Stimulated activated naive B cell treated with anti-CD40 and anti-IgM and Interleukin-4, amounts not matched to agents 10 μg/mL and 1 μg/mL and 100 μg/mL, for 72 hours (primary cell): ENCODE data around the gene RANBP10.

ENCODE experiments used
- ATAC-seq, 2 donors: fragments of 150-1000 bp; cut with Tn5 transposase; replicated peaks; 2 replicates each; pipeline ENCODE4 v1.10.0; 2021; ENCODE audit warnings: moderate library complexity in 1 of 2
- DNase-seq: peaks from one replicate; pipeline ENCODE4 v3.0.0; 2021
- H3K27ac Mint-ChIP-seq: one replicate; pipeline ENCODE4 v1.8.0; 2022; ENCODE audit warnings: mild to moderate bottlenecking, mixed read lengths
- H3K27me3 Mint-ChIP-seq, 2 donors: one replicate each; pipeline ENCODE4 v1.8.0; 2022; ENCODE audit warnings: mixed read lengths in 2 of 2
- H3K36me3 Mint-ChIP-seq, 2 donors: one replicate each; pipeline ENCODE4 v1.8.0; 2022; ENCODE audit warnings: mixed read lengths in 2 of 2, mild to moderate bottlenecking in 1 of 2
- H3K4me1 Mint-ChIP-seq, 2 donors: one replicate each; pipeline ENCODE4 v1.8.0; 2022; ENCODE audit warnings: mixed read lengths in 2 of 2, mild to moderate bottlenecking in 1 of 2
- H3K4me3 Mint-ChIP-seq, 2 donors: one replicate each; pipeline ENCODE4 v1.8.0; 2022; ENCODE audit warnings: mild to moderate bottlenecking in 2 of 2, mixed read lengths in 2 of 2, moderate library complexity in 1 of 2
- H3K9me3 Mint-ChIP-seq, 2 donors: one replicate each; pipeline ENCODE4 v1.8.0; 2022; ENCODE audit warnings: mixed read lengths in 2 of 2, mild to moderate bottlenecking in 1 of 2

Gene RANBP10

DNA sequence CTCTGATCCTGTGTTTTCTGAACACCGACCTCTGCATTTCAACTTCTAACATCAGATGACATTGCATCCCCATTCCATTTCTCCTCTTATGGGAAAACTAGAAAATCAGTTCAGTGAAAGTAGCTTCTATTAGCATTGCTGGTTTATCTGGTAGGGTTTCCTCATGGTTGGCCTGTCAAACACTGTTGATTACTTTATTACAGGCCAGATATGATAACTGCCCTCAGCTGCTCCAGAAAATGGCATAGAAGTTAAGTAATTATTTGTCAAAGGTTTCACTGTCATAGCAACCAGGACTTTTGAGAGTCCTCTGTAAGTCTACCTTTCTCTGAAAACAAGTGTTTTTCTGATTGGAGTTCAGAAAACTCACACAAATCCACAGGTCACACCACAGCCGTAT, 90.3 kb downstream of the RANBP10 start:
- Mint-ChIP-seq H3K4me1 (peaks cover 33 to 40% of the 10 kb centered on the region in 2 donors), H3K36me3 (peaks cover 9 to 14% of the 10 kb centered on the region in 2 donors), H3K9me3 (no peaks in the 10 kb centered on the region), H3K27me3 (no peaks in the 10 kb centered on the region), H3K4me3 (no peak overlapping the region), H3K27ac (no peak overlapping the region)
- ATAC-seq (no peak), DNase-seq (no peak)

DNA sequence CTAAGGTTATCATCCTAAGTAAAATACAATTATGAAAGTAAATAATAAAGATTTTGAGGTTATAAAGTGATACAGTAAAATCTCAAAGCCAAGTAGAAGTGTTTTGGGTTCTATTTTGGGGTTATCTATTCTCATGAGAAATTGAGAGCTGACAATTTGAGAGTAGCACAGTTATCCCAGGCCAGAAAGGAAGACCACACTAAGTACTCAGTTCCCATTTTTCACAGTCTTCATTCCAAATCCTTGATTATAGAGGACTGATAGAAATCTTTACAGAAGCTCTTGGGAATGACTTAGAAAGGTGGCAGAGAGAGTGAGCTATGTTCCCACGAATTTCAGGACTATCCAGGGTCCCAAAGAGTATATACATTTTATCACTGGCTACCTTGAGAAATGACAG, 91.8 kb downstream of the RANBP10 start:
- Mint-ChIP-seq H3K36me3 (peaks cover 9 to 15% of the 10 kb centered on the region in 2 donors), H3K4me1 (peaks cover 21 to 32% of the 10 kb centered on the region in 2 donors), H3K4me3 (no peak overlapping the region), H3K9me3 (no peaks in the 10 kb centered on the region), H3K27me3 (no peaks in the 10 kb centered on the region), H3K27ac (no peak overlapping the region)
- no peak for ATAC-seq
- no peak for DNase-seq

DNA sequence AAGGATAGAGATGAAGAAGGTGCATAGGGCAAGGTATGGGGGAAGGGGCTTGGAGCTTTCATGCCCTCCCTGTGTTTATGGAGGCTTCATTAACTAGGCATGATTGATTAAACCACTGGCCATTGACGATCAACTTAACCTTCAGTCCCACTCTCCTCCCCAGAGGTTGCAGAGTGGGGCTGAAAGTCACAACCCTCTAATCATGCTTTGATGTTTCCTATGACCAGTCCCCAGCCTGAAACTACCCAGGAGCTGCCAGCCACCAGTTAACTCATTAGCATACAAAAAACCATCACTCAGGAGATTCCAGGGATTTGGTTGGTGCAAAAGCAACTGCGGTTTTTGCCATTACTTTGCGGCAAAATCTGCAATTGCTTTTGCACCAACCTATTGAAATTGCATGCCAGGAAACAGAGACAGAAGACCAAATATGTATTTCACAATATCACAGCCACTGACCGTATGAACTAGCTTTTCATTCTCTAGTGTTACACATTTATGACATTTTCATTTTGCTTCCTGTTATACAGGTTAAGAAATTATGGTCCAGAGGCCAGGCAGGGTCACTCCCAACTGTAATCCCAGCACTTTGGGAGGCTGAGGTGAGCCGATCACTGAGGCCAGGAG, 92.6 kb downstream of the RANBP10 start:
- ATAC-seq (no peak), DNase-seq (no peak)
- Mint-ChIP-seq H3K36me3 (peaks cover 6 to 15% of the 10 kb centered on the region in 2 donors), H3K27me3 (no peaks in the 10 kb centered on the region), H3K4me1 (peaks cover 21 to 29% of the 10 kb centered on the region in 2 donors), H3K27ac (no peak overlapping the region), H3K4me3 (no peak overlapping the region), H3K9me3 (no peaks in the 10 kb centered on the region)

DNA sequence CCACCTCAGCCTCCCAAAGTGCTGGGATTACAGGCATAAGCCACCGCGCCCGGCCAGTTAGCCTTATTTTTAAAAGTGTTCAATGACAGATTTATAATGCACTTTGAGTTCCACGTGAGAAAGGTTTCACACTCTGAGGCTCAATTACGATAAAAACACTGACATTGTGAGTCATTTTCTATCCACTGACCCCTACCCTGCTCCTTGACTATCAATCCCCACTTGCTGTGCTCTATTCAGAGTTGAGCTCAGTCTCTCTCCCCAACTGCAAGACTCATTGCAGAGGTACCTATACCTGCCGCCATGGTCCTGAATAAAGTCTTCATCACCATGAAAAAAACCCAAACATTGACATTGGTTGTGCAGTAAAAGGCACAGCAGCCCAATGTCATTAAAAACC, 95.8 kb downstream of the RANBP10 start:
- Mint-ChIP-seq H3K27ac (no peak overlapping the region), H3K36me3 (peaks cover 2 to 10% of the 10 kb centered on the region in 2 donors), H3K4me1 (peaks cover 9% of the 10 kb centered on the region in 2 donors), H3K9me3 (no peaks in the 10 kb centered on the region), H3K27me3 (no peaks in the 10 kb centered on the region), H3K4me3 (no peak overlapping the region)
- DNase-seq (no peak), ATAC-seq (no peak)

DNA sequence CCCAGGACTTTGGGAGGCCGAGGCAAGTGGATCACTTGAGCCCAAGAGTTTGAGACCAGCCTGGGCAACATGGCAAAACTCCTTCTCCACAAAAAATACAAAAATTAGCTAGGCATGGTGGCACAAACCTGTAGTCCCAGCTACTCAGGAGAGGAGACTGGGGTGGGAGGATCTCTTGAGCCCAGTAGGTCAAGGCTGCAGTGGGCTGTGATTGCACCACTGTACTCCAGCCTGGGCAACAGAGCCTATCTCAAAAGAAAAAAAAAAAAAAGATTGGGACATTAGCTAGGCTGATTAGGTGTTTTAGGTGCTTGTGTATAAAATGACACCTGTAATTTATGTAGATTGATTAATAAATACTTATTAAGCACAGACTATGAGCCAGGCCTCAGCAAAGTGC, 97.3 kb downstream of the RANBP10 start:
- ATAC-seq = no peak
- no peak for DNase-seq
- no peak overlapping the region for H3K27ac Mint-ChIP-seq
- H3K36me3 Mint-ChIP-seq = peaks cover 2 to 15% of the 10 kb centered on the region in 2 donors
- no peaks in the 10 kb centered on the region for H3K9me3 Mint-ChIP-seq
- no peak overlapping the region for H3K4me3 Mint-ChIP-seq
- no peaks in the 10 kb centered on the region for H3K27me3 Mint-ChIP-seq
- peaks cover 8 to 9% of the 10 kb centered on the region in 2 donors for H3K4me1 Mint-ChIP-seq

DNA sequence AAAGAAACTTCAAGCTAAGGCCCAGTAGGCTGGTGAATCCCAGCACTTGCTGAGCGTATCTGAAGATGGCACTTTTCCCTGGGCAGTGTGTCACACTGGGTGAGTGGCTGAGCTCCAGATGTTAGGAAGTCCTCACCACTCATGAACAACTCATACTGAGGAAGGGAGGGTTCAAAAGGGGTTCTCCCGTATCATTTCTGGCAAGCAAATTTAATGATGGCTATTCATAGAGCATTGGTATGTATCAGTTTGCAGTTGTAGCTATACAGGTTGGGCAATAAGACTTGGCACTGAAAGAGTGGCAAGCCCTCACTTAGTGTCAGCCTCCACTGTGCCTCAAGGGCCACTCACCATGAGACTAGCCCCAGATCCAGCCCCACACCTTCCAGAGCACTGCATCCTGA, 98.0 kb downstream of the RANBP10 start:
- Mint-ChIP-seq H3K4me3 (no peak overlapping the region), H3K4me1 (peaks cover 8 to 9% of the 10 kb centered on the region in 2 donors), H3K9me3 (no peaks in the 10 kb centered on the region), H3K27ac (no peak overlapping the region), H3K27me3 (no peaks in the 10 kb centered on the region), H3K36me3 (peaks cover 5 to 15% of the 10 kb centered on the region in 2 donors)
- no peak for DNase-seq
- no peak for ATAC-seq

DNA sequence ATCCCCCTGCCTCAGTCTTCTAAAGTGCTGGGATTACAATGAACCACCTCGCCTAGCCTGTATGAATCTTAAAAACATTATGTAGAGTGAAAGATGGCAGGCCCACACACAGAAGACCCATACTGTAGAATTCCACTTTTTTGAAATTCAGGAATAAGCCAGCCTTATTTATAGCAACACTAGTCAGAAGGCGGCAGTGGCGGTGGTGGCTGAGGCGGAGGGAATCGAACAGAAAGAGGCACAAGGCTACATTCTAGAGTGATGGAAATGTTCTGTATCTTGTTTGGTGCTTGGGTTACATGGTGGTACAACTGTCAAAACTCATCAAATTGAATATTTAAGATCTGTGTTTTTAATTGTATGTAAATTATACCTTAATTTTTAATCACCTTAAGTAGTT, 98.6 kb downstream of the RANBP10 start:
- H3K4me3 Mint-ChIP-seq = no peak overlapping the region
- peaks cover 5 to 15% of the 10 kb centered on the region in 2 donors for H3K36me3 Mint-ChIP-seq
- DNase-seq (no peak), ATAC-seq (no peak)
- peaks cover 8 to 9% of the 10 kb centered on the region in 2 donors for H3K4me1 Mint-ChIP-seq
- no peak overlapping the region for H3K27ac Mint-ChIP-seq
- H3K27me3 Mint-ChIP-seq = no peaks in the 10 kb centered on the region
- no peaks in the 10 kb centered on the region for H3K9me3 Mint-ChIP-seq

DNA sequence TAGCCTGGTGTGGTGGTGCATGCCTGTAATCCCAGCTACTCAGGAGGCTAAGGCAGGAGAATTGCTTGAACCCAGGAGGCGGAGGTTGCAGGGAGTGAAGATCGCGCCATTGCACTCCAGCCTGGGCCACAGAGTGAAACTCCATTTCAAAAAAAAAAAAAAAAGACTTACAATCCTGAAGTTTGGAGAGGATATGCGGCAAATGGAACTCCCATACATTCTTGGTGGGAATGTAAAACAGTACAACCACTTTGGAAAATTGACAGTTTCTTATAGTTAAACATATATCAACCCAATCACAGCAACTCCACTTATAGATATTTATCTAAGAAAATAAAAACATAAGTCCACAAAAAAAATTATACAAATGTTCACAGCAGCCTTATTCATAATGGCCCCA, 99.2 kb downstream of the RANBP10 start:
- Mint-ChIP-seq H3K27me3 (no peaks in the 10 kb centered on the region), H3K4me3 (no peak overlapping the region), H3K9me3 (no peaks in the 10 kb centered on the region), H3K4me1 (peaks cover 8 to 9% of the 10 kb centered on the region in 2 donors), H3K27ac (no peak overlapping the region), H3K36me3 (peaks cover 5 to 15% of the 10 kb centered on the region in 2 donors)
- DNase-seq = no peak
- no peak for ATAC-seq

DNA sequence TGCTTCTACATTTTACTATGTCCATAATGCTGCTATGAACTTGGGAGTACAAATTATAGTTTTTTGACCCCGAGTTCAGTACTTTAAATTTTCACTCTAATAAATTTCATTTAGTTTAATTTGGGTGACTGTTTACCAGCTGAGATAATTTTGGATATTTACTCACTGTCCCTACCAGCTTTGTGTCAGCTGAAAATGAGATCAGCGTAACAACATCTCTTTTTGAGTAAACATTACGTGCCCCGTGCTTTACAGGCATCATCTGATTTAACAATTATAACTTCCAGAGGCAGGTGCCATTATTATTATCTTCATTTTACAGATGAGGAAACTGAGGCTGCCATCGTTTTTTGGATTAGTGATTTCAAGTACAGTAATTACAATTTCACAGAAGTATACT, 102.2 kb downstream of the RANBP10 start:
- Mint-ChIP-seq H3K27me3 (no peaks in the 10 kb centered on the region), H3K4me1 (peaks cover 0 to 1% of the 10 kb centered on the region in 2 donors), H3K9me3 (no peaks in the 10 kb centered on the region), H3K36me3 (peaks cover 3 to 5% of the 10 kb centered on the region in 2 donors), H3K4me3 (no peak overlapping the region), H3K27ac (no peak overlapping the region)
- ATAC-seq (no peak), DNase-seq (no peak)

DNA sequence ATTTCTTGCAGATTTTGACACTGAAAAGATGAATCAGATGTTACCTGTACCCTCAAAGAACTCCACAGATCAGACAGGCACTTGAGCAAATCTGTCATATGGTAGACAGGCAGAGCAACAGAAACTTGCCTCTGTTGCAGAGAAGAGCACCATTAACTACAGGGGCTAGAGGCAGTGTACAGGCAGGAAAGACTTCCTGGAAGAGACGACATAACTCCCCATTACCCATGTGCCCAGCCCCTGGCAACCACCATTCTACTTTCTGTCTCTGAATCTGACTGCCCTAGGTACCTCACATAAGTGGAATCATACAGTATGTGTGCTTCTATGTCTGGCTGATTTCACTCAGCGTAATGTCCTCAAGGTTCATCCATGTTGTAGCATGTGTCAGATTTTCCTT, 102.7 kb downstream of the RANBP10 start:
- DNase-seq (no peak), ATAC-seq (no peak)
- no peak overlapping the region for H3K4me3 Mint-ChIP-seq
- H3K9me3 Mint-ChIP-seq = no peaks in the 10 kb centered on the region
- no peak overlapping the region for H3K27ac Mint-ChIP-seq
- H3K27me3 Mint-ChIP-seq = no peaks in the 10 kb centered on the region
- peaks cover 0 to 1% of the 10 kb centered on the region in 2 donors for H3K4me1 Mint-ChIP-seq
- H3K36me3 Mint-ChIP-seq = peaks cover 4 to 8% of the 10 kb centered on the region in 2 donors

DNA sequence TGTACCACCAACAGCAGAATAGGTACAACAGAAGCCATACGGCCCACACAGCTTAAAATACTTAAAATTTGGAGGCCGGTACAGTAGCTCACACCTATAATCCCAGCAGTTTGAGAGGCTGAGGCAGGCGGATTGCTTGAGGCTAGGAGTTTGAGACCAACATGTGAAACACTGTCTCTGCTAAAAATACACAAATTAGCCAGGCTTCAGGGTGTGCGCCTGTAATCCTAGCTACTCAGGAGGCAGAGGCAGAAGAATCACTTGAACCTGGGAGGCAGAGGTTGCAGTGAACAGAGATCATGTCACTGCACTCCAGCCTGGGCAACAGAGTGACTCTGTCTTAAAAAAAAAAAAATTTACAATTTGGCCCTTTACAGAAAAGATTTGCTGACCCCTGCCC, 104.2 kb downstream of the RANBP10 start:
- Mint-ChIP-seq H3K4me3 (no peak overlapping the region), H3K36me3 (peaks cover 9 to 19% of the 10 kb centered on the region in 2 donors), H3K27ac (no peak overlapping the region), H3K27me3 (no peaks in the 10 kb centered on the region), H3K9me3 (no peaks in the 10 kb centered on the region), H3K4me1 (peaks cover 0 to 1% of the 10 kb centered on the region in 2 donors)
- DNase-seq = no peak
- ATAC-seq = no peak

DNA sequence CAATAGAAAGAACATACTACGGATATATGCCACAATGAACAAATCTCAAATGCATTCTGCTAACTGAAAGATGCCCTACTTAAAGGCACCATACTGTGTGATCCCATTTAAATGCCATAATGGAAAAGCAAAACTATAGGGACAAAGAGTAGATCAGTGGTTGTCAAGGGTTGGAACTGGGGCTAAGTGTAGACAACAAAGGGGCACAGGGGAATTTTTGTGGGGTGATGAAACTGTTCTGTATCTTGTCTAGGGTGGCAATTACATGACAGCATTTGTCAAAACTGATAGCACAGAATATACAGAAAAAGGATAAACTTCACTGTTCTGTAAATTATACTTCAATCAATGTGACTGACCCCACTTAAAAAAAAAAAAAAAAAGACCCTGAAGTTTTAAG, 104.9 kb downstream of the RANBP10 start:
- ATAC-seq (no peak), DNase-seq (no peak)
- Mint-ChIP-seq H3K9me3 (no peaks in the 10 kb centered on the region), H3K4me1 (peaks cover 0 to 1% of the 10 kb centered on the region in 2 donors), H3K36me3 (peaks cover 9 to 22% of the 10 kb centered on the region in 2 donors), H3K27ac (no peak overlapping the region), H3K4me3 (no peak overlapping the region), H3K27me3 (no peaks in the 10 kb centered on the region)

DNA sequence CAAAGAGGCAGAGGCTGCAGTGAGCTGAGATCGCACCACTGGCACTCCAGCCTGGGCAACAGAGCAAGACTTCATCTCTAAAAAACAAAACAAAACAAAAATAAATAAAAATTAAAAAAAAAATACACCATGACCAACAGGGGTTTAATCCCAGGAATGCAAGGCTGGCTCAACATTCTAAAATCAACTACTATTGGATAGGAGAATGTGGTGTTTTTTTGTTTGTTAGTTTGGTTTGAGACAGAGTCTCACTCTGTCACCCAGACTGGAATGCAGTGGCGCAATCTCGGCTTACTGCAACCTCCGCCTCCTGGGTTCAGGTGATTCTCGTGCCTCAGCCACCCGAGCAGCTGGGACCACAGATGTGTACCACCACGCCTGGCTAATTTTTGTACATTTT, 107.1 kb downstream of the RANBP10 start:
- Mint-ChIP-seq H3K4me3 (no peak overlapping the region), H3K9me3 (no peaks in the 10 kb centered on the region), H3K27ac (no peak overlapping the region), H3K36me3 (peaks cover 9 to 17% of the 10 kb centered on the region in 2 donors), H3K27me3 (no peaks in the 10 kb centered on the region), H3K4me1 (peaks cover 0 to 6% of the 10 kb centered on the region in 2 donors)
- ATAC-seq (no peak), DNase-seq (no peak)

DNA sequence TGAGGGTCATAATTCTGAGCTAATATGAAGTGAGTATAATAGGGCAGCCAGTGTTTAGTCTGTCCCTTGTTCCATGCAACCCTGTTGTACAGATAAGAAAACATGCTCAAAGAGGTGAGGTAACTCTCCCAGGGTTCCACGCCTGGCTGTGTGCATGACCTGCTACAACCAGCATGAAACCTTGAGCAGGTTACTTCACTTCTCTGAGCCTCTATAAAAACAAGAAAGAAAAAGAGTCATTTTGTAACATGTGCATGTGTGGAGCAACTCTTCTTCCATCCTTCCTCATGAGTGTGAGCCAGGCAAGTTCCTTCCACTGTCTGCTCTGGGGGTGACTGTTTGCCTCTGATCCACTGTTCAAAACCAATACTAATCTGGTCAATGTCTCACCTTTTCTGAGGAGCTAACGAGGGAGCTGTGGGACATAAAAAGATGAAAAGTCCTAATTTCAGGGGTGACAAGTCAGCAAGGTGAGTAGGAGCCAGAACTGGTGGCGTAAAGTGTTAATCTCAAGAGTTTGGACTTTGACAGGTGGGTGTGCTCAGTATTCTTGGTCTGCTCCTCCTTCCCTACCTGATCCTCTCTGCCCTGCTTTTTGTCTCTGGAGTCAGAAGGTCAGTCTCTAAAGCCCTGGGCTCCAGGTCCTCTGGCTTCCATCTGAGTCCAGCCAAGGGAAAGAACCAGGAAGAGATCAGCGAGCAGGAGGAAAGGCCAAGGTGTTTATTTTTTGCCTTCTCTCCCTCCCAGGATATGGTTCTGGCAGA, 108.8 kb downstream of the RANBP10 start:
- Mint-ChIP-seq H3K4me1 (peaks cover 0 to 19% of the 10 kb centered on the region in 2 donors), H3K27ac (no peak overlapping the region), H3K27me3 (no peaks in the 10 kb centered on the region), H3K36me3 (peaks cover 6 to 17% of the 10 kb centered on the region in 2 donors), H3K9me3 (no peaks in the 10 kb centered on the region), H3K4me3 (no peak overlapping the region)
- ATAC-seq (no peak), DNase-seq (no peak)

DNA sequence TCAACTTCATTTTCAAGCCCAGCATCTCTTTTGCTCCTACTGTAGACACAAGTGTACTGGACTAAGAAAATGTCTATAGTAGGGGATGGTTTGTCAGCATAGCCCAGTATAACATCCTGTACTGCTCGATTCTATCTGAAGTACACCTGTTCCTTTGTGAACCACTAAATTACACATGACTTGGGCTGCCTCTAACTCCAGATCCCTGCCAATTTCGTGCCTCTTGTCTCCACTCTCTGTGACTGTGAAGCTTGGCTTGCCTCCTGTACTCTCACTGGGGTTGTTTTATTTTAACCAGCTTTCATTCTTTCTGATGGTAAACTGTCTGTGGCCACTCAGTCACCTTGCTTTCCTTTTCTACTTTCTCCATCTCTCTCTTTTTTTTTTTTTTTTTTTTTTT, 111.7 kb downstream of the RANBP10 start:
- peaks cover 5 to 35% of the 10 kb centered on the region in 2 donors for H3K4me1 Mint-ChIP-seq
- no peak overlapping the region for H3K27ac Mint-ChIP-seq
- ATAC-seq (no peak), DNase-seq (no peak)
- H3K36me3 Mint-ChIP-seq = peaks cover 10 to 25% of the 10 kb centered on the region in 2 donors
- no peak overlapping the region for H3K4me3 Mint-ChIP-seq
- no peaks in the 10 kb centered on the region for H3K27me3 Mint-ChIP-seq
- no peaks in the 10 kb centered on the region for H3K9me3 Mint-ChIP-seq
